ENCODE measurements around the gene DNAJB2.
"Not testable (repeated sequence)": the region's sequence is repeated elsewhere in the genome, so short reads cannot be mapped to it uniquely, and the experiment has no call there.

The DNAJB2 gene

GRCh38 chr2:219306047-219306446, 26.9 kb downstream of the DNAJB2 start:
- no peak for DNase-seq

GRCh38 chr2:219308142-219309101, 29.3 kb downstream of the DNAJB2 start:
- peak; percentile 26 for DNase-seq

GRCh38 chr2:219309278-219309677, 30.1 kb downstream of the DNAJB2 start, which contains the start of gene PTPRN:
Gene PTPRN, minus strand, starts transcription at chr2:219309401. Its CDS starts 69 bp downstream, at chr2:219309332.
- DNase-seq = peak; percentile 51

- DNase-seq = not testable (repeated sequence)
These were observed 33.6 kb downstream of the DNAJB2 start for GRCh38 chr2:219312683-219313263.

- DNase-seq = no peak
These were observed 35.8 kb downstream of the DNAJB2 start for GRCh38 chr2:219314804-219315468.

- no peak for DNase-seq
These were observed 44.3 kb downstream of the DNAJB2 start for GRCh38 chr2:219323434-219323833.

- no peak for DNase-seq
These were observed 46.0 kb downstream of the DNAJB2 start for GRCh38 chr2:219325136-219325535.

GRCh38 chr2:219325657-219326315, 46.6 kb downstream of the DNAJB2 start:
- DNase-seq = no peak

- no peak for DNase-seq
These were observed 48.6 kb downstream of the DNAJB2 start for GRCh38 chr2:219327719-219328118.

GRCh38 chr2:219331560-219332213, 52.5 kb downstream of the DNAJB2 start:
- no peak for DNase-seq

GRCh38 chr2:219332542-219332941, 53.4 kb downstream of the DNAJB2 start, which contains the start of gene RESP18:
Gene RESP18, minus strand, starts transcription at chr2:219332744.
- no peak for DNase-seq

- no peak for DNase-seq
These were observed 54.9 kb downstream of the DNAJB2 start for GRCh38 chr2:219334076-219334475.

- DNase-seq = no peak
These were observed 56.2 kb downstream of the DNAJB2 start for GRCh38 chr2:219335373-219335786.

Data from NCI-H526 treated with DMSO at 0.1 percent for 48 hours (cell line).